Measurements from ENCODE around the gene AP1S2. TPM values are rescaled to one million over a fixed set of nuclear protein-coding genes. Genes with fewer than 3 reads are reported as not detected.

Gene AP1S2
- total RNA-seq, 4 donors from 2014 or later, result 36.8 to 73.9 (median 53.4) TPM

GRCh38 chrX:15822922-15823321, 31.7 kb downstream of the AP1S2 start:
- no peak for TF ChIP-seq CTCF (IDR thresholded peaks at IDR 0.05)
- no peak for ATAC-seq (ENCODE audit: low FRiP score)

GRCh38 chrX:15820106-15821073, 34.2 kb downstream of the AP1S2 start:
- no peak for DNase-seq (ENCODE audit: low spot score)
- TF ChIP-seq CTCF (IDR thresholded peaks at IDR 0.05), result no peak
- ATAC-seq (ENCODE audit: low FRiP score), result no peak

More at GRCh38 chrX:15822922-15823321, 31.7 kb downstream of the AP1S2 start:
- DNase-seq (ENCODE audit: low spot score), result no peak

GRCh38 chrX:15816886-15817285, 37.7 kb downstream of the AP1S2 start:
- DNase-seq (ENCODE audit: low spot score), result no peak
- no peak for ATAC-seq (ENCODE audit: low FRiP score)
- no peak for TF ChIP-seq CTCF (IDR thresholded peaks at IDR 0.05)

GRCh38 chrX:15816438-15816809, 38.2 kb downstream of the AP1S2 start:
- ATAC-seq (ENCODE audit: low FRiP score), result no peak
- no peak for DNase-seq (ENCODE audit: low spot score)
- TF ChIP-seq CTCF (IDR thresholded peaks at IDR 0.05), result no peak

GRCh38 chrX:15815779-15816437, 38.7 kb downstream of the AP1S2 start:
- no peak for ATAC-seq (ENCODE audit: low FRiP score)
- DNase-seq (ENCODE audit: low spot score), result no peak
- no peak for TF ChIP-seq CTCF (IDR thresholded peaks at IDR 0.05)

- no peak for ATAC-seq (ENCODE audit: low FRiP score)
- TF ChIP-seq CTCF (IDR thresholded peaks at IDR 0.05), result no peak
Observed at GRCh38 chrX:15814771-15815365, 39.7 kb downstream of the AP1S2 start.

More at GRCh38 chrX:15814771-15815365, 39.7 kb downstream of the AP1S2 start:
- no peak for DNase-seq (ENCODE audit: low spot score)

Measured in omental fat pad (tissue), 4 donors.